SIG-M5 treated with dmso at 0.1 percent for 504 hours (cell line): ENCODE data around the gene ZC3H6.

Experiments used
- DNase-seq: peaks from one replicate; lab custom pipeline; 2025; ENCODE audit not compliant: unreplicated experiment; lab: John Stamatoyannopoulos, UW

Gene ZC3H6, protein sequence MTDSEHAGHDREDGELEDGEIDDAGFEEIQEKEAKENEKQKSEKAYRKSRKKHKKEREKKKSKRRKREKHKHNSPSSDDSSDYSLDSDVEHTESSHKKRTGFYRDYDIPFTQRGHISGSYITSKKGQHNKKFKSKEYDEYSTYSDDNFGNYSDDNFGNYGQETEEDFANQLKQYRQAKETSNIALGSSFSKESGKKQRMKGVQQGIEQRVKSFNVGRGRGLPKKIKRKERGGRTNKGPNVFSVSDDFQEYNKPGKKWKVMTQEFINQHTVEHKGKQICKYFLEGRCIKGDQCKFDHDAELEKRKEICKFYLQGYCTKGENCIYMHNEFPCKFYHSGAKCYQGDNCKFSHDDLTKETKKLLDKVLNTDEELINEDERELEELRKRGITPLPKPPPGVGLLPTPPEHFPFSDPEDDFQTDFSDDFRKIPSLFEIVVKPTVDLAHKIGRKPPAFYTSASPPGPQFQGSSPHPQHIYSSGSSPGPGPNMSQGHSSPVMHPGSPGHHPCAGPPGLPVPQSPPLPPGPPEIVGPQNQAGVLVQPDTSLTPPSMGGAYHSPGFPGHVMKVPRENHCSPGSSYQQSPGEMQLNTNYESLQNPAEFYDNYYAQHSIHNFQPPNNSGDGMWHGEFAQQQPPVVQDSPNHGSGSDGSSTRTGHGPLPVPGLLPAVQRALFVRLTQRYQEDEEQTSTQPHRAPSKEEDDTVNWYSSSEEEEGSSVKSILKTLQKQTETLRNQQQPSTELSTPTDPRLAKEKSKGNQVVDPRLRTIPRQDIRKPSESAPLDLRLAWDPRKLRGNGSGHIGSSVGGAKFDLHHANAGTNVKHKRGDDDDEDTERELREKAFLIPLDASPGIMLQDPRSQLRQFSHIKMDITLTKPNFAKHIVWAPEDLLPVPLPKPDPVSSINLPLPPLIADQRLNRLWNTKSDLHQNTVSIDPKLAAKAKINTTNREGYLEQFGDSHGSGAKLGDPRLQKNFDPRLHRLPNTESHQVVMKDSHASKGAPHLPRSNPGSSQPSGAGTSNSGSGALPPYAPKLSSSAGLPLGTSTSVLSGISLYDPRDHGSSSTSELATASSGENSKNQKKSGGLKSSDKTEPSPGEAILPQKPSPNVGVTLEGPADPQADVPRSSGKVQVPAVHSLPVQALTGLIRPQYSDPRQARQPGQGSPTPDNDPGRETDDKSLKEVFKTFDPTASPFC

DNA sequence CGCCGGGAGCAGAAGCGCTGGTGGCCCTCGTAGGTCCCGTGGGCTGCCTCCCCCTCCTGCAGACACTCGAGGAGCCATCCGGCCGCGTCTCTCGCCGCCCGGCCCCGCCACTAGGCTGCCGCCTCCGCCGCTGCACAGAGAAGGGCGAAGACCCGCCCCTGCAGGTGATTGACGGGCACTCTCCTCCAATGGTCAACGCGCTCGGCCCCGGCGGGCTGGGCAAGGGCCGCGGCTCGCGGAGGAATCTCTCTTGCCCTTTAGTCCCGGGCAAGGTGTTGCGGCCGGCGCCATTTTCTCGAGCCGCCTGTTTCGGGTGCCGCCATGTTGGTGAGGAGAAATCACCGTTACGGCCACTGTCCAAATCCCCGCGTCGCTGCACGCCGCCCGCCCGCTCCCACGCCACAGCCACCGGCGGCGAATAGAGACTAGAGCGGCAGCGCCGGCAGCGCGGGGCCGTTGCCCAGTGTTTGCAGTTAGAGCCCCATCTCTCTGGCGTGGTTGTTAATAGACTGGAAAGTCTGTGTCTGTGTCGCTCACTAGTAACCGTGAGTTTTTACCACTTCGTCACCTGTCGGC is at the start of gene ZC3H6:
TSS of gene ZC3H6 (plus strand) at position 287 of the 576 bp plus-strand sequence. CDS start 398 bp downstream, outside the sequence.
- DNase-seq: peak; percentile 94

DNA sequence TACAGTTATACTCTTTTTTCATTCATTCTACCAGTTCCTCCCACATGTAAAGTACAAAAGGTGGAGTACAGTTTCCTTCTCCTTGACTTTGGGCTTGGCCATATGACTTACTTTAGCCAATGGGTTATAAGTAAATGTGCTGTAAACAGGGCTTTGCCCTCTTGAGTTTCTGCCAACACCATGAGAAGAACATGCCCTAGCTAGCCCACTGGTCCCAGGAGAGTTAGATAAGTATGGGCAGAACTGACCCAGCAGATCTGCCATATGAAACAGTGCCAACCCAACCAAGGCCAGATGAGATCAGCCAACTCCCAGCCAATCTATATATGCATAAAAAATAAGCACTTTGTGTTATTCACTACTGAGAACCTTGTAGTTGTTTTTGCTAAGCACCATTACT is 46.0 kb upstream of the ZC3H6 start:
- DNase-seq: no peak

DNA sequence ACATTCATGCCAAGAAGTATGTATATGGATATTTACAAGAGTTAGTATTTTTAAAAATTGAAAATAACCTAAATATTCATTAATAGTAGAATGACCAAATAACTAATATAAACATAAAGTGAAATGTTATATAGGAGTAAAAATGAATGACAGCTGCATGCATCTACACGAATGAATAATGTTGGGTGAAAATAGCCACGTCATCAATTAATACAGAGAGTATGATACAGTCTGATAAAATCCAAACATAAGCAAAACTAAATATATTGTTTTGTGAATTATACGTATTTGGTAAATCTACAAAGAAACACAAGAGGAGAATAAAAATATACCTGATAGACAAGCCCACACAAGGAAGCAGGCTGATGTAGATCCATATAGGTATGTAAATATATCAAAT is 45.0 kb upstream of the ZC3H6 start:
- no peak for DNase-seq

DNA sequence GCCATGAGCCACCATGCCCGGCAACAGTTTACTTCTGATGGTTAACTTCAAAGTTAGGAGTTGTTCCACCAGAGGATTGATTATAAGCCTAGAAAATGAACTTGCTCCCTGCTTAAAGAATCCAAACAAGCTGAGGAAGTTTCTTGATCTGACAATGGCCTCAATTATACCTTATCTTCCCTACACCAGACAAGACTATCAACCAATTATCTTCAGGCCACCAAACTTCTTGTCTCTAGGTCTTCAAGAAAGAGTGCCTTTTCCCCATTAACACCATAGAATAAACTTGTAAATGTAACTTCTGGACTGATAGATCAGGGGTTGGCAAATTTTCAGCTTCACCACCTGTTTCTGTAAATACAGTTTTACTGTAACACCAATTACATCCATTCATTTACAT is 35.5 kb upstream of the ZC3H6 start:
- DNase-seq: no peak

DNA sequence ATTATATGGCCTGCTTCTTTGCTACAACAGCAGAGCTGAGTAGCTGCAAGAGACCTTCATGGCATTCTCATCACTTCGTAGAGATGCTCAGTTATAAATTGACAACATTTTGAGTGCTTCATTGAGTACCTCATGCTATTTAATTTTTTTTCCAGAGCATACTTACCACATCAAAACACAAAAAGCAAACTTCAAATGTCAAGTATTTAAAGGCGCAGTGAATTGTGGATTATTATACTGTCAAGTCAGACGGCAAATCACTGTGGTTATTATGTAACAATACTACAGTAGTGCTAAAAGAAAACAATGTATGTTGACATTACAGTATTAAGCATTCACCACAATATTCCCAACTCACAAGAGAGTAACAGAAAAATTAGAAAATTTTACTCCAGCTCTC is 33.0 kb upstream of the ZC3H6 start:
- no peak for DNase-seq

DNA sequence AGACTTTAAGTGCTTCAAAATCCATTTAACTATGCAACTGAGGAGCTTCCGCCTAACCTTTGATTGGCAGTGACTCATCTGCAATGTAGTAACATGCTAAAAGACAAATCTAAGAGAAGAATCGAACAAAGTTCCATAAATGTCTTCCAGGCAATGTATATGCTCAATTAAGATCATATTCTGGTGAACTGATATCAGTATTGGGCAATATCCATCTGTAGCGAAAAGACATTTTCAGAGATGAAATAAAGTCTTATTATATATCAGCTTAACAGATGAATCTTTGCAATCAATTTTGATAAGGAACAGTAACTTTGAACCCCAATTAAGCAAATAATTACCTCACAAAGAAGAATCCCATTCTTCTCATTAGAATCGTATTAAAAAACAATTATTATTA is 32.2 kb upstream of the ZC3H6 start:
- no peak for DNase-seq

DNA sequence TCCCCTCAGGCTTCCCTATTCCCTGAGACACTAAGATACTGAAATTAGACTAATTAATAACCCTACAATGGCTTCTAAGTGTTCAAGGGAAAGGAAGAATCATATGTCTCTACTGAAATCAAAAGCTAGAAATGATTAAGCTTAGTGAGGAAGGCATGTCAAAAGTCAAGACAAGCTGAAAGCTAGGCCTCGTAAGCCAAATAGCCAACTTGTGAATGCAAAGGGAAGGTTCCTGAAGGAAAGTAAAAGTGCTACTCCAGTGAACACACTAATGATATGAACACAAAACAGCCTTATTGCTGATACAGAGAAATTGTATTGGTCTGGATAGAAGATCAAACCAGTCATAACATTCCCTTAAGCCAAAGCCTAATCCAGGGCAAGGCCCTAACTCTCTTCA is 30.5 kb upstream of the ZC3H6 start:
- no peak for DNase-seq

DNA sequence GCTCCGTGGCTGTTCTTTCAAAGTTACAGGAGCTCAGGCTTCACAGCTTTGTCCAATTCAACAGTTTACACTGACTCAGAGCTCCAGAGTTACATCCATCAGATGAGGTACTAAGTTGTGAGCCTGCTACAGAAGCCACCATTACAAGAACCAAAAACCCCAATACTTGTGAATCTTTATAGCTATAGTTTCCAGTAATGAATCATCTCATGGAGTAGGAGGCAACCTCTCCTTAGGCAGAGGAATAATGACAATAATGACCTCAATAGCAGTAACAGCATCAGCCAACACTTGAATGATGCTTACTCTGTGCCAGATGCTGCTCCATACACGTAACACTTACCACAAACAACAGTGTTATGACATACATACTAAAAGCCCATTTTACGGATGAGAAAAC is 24.1 kb upstream of the ZC3H6 start:
- DNase-seq: no peak

DNA sequence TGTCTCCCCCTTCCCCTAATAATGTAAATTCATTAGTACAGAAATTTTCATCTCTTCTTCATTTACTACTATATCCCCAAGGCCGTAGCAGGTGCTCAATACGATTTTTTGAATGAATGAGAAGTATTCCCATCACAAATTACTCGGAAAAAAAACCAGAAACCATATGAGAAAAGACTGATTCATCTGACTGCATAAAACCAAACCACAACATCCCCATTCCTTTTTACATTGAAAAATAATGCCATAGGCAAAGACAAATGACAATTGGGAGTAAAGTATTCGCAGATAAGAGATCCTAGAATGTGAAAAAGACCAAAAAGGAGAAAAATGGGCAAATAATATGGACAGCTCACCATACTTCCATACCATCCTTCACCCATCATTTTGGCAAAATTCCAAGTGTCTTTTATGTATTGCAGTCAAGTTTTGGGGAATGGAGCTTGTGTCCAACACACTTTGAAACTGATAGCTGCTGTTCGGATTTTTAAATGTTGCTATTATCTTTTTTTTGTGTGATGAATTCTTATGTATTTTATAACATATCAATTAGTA is 22.1 kb upstream of the ZC3H6 start:
- DNase-seq: peak; percentile 15

DNA sequence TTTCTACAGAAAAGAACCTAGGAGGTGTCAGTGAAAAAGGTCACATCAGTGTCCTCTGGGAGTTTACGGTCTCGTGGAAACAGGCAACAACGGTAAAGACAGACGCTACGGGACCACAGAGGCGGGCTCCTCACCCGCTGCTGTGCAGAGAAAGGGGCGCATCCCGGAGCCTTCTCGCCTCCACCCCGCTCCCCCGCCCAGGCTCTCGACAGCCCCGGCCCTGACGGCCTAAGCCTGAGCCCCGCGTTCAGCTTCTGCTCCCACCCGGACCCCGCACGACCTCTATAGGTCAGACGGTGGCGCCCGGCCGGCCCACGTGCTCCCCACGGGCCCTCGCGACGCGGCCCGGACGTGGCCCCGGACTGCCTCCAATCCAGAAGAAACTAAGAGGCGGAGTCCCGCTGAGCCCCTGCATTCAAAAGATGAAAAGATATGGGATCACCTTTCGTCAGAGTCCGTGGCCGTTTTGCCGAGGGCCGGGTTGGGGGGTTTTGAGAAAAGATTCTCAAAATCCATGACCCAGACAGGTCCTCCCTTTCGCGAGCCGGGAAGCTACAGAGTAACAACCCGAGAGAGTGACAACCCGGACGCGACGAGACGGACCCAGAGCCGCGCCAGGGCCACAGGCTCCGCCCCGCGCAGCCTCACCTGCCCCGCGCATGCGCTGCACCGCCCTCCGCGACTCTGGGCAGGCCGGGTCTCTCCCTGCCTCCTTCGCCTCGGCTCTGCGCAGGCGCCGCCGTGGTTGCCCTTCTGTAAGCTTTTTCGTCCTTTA is 20.7 kb upstream of the ZC3H6 start, which contains the start of gene ZC3H8:
TSS of gene ZC3H8 (minus strand) at position 577 of the 775 bp plus-strand sequence. CDS start at position 516, 61 bp downstream.
- peak; percentile 93 for DNase-seq

DNA sequence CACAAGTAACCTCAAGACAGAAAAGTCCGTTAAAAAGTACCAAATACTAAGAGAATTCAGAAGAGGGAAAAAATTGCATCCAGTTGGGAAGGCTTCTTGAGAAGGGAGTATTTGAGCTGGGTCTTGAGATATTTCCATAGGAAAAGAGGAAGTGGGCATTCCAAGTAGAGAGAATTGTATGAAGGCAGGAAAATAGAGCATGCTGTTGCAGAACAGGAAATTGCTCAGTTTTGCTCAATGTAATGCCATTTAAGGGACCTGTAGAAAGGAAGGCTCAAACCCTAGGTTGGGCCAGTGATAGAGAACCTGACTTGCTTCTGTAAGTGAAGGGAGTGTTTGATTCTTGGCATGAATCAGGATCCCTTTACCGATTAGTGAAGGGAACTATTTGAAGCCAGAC is 19.5 kb upstream of the ZC3H6 start:
- DNase-seq: peak; percentile 85

DNA sequence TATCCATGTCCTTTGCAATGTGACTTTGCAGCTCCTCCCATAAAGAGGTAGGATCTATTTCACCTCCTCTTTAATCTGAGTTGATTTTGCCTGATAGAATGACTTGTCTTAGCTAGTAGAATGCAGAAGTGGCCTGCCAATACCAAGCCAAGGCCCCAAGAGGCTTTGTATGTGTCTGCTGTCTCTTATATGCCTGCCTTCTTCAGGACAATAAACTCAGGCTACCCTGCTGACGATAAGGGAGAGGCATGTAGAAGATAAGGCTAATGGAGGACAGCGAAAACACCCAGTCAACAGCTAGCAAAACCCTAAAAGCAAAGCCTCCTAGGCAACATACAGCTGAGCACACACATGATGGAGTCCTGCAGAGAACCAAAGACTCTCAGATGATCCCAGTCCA is 18.7 kb upstream of the ZC3H6 start:
- DNase-seq: no peak

DNA sequence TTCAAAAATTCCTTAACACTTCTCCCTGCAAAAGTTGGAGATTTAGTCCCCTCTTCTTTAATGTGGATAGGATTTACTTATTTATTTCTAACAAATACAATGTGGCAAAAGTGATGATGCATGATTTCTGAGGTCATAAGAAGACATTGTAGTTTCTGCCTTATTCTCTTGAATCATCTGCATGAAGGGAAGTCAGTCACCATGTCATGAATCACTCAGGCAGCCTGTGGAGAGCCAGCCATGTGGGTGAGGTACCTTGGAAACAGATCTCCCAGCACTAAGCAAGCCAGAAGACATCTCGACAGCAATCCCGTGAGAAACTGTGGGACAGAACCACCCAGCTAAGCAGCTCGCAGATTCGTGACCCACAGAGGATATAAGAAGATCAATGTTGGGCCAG is 17.8 kb upstream of the ZC3H6 start:
- DNase-seq: peak; percentile 11

DNA sequence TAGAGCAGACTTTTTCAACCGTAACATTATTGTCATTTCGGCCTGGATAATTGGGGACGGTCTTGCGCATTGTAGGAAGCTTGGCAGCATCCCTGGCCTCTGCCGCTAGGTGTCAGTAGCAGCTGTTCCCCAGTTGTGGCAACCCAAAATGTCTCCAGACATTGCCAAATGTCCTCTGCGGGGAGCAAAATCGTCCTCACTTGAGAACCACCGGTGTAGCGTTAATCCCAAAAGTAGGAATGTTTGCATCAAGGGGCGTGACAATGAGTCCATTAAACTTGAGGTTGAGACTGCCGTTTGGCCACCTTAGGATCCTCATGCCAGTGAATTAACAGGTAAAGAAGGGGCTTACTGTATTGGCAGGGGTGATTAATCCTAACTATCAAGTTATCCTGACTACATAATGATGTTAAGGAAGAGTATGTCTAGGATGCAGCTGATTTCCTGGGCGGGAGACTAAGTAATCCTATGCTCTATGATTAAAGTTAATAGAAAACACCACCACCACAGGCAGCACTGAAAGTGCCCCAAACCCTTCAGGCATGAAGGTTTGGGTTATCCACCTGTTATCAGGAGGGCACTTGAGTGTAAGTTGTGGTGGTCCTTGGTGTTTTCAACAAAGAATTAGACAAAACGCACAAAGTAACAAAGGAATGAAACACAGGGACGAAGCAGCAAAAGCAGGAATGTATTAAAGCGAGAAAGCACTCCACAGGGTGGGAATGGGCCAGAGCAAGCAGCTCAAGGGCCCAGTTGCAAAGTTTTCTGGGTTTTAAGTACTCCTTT is 15.7 kb upstream of the ZC3H6 start:
- DNase-seq: peak; percentile 87

DNA sequence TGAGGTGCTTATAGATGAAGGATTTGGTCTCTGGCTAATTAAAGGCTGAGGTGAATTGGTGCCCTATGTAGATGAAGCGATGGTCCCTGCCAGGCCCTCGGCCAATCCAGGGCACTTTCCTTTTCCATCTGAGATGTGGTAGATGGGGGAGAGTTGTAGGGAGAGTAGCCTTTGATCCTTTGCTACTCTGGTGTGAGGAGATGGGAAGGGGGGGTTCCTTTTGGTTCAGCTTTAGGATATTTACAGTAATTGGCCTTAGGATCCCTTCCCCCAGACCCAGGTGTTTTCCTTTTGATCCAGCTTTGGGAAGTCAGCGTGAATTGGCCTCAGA is 15.1 kb upstream of the ZC3H6 start:
- no peak for DNase-seq

DNA sequence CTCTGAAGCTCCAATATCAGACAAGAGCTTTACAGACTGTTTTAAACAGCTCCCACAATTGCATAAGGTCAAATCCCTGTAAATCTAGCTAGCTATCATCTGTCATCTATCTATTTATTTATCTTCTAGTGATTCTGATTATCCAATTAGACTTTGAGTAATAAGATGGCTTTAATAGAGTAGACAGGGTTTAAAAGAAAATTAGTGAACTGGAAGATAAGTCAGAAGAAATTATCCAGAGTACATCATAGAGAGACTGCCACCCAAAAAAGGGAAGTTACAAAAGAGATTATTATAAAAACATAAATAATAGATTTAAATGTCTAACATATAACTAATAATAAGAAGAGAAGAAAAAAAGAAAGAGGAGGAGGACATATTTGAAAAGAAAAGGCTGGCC is 12.5 kb upstream of the ZC3H6 start:
- no peak for DNase-seq

DNA sequence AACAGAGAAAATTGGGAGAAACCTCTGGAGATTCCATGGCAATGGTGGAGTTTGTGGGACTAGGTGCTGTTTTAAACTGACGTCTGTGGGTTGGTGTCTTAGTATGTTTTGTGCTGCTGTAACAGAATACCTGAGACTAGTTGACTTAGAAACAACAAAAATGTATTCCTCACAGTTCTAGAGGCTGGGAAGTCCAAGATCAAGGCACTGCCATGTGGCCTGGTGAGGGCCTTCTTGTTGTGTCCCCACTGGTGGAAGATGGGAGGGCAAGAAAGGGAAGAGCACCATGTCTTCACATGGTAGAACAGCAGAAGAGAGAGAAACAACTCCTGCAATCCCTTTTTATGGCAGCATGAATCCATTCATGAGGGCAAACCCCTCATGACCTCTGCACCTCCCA is 6.8 kb upstream of the ZC3H6 start:
- DNase-seq: no peak

DNA sequence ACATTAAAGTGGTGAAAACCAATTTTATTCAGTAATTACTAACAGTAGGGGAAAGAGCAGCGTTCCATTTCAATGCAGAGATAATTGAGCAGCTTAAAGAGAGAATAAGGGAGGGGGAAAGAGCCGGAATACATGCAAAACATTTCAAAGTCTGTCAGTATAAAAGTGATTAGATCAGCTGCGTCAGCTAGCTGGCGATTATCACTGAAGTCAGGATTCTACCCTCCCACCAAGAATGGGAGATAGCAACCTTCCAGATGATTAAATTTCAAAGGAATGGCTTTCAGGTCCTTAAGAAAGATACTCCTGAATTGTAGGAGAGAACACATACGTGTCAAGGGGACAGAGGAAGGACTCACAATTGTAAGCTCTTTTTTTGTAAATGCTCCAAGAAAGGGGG is 2.7 kb upstream of the ZC3H6 start:
- no peak for DNase-seq

DNA sequence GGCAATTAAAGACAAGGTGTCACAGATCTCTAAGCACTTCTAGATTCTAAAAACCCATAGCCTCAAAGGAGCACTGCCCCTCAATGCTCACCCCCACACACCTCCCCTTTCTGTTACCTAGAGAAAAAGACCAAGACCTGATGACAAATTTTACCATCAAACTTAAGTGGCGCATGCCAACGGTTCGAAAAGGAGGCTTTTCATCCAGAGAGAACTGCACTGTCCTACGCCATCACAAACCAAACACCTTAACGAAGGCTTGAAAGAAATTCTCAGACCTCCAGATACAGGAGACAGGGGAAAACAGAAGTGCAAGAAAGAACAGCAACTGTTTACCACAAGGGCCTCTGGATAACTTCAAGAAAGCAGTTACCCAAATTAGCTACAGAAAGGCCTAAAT is 2.0 kb upstream of the ZC3H6 start:
- no peak for DNase-seq
